NCI-H69 (cell line): ENCODE measurements around the gene PLA2G4E.

ENCODE experiments used
- DNase-seq: peaks from one replicate; lab custom pipeline; 2025; lab: John Stamatoyannopoulos, UW

Gene PLA2G4E

DNA sequence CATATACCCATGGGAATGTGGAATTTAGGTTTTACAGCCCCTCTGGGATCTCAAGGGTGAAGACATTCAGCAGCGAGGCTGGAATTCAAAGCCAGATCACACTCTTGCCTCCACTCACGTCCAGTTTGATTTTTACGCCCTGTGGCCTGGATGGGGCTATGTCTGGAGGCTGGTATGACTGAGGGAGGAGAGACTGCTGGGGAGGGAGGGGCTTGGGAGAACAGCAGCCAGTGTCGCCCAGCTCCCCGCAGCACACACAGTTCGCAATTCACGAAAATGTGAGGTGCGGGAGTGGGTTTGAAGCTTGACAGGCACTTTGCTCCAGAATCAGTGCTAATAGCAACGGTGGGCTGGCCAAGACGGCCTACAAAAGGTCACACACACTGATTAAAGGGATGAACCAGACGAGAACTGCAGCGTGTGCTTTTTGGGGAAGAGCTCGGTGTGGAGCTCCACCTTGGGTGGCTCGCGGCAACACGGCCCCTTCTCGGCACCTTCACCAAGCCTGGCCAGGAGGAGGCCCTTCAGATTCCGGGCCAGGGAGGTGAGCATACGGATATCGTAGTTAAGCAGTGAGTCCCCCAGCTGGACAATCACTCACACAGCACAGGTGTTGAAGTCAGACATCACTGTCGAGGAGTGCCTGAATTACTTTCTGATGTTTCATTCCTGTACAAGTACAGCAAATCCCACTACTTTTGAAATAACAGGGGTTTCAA, 64.9 kb downstream of the PLA2G4E start:
- DNase-seq, result no peak

GRCh38 chr15:41955100-41955499, 65.7 kb downstream of the PLA2G4E start:
- DNase-seq, result no peak

GRCh38 chr15:41954036-41954435, 66.8 kb downstream of the PLA2G4E start:
- no peak for DNase-seq

- DNase-seq, result no peak
Measured at GRCh38 chr15:41952013-41952563, 68.8 kb downstream of the PLA2G4E start.

GRCh38 chr15:41951571-41951970, 69.3 kb downstream of the PLA2G4E start:
- no peak for DNase-seq

DNA sequence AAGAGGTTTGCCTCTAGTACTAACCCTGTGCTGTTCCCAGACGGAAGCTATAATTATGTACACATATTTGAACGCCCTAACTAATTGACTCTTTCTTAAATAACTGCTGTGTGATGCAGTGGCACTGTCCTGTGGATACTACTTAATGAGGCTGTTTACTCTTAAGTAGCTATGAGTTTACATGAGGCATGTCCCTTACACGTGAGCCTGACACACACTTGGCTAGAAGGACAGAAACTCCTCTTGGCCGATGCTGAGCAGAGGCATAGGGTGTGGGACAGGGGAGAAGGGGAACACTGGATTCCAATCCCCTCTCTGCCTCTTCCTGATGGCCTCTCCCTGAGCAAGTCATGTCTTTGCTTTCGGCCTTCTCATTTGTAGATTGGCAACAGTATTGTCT, 70.4 kb downstream of the PLA2G4E start:
- peak; percentile 47 for DNase-seq

DNA sequence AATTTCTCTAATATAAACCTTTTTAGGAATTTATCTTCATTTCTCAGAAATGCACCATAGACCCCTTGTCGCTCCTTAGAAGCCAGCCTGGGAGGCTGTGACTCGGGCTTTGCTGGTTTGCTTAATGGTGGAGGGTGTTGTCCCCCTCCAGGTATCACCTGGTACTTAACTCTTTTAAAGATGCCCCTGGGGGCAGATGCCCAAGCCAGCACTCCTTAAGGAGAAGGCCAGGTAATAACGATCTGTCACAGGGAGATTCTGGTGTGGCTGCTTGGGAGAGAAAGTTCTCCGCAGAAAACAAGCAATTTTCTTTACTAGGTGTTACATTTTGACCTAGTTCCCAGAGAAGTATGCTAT, 70.7 kb downstream of the PLA2G4E start:
- peak; percentile 45 for DNase-seq

GRCh38 chr15:41949401-41950126, 71.3 kb downstream of the PLA2G4E start:
- no peak for DNase-seq

DNA sequence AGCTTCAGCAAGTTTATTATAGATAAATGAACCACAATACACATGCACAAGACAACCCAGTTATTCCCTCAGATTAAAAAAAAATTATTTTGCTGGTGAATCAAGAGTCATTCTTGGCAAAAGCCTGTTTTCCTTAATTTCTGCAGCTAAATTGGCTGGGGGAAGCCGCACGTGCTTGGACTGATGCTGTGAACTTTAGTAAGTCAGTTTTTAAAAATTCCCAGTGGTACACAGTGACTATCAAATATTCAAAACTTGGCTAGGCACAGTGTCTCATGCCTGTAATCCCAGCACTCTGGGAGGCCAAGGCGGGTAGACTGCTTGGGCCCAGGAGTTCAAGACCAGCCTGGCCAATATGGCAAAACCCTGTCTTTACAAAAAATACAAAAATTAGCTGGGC, 72.4 kb downstream of the PLA2G4E start:
- no peak for DNase-seq

DNA sequence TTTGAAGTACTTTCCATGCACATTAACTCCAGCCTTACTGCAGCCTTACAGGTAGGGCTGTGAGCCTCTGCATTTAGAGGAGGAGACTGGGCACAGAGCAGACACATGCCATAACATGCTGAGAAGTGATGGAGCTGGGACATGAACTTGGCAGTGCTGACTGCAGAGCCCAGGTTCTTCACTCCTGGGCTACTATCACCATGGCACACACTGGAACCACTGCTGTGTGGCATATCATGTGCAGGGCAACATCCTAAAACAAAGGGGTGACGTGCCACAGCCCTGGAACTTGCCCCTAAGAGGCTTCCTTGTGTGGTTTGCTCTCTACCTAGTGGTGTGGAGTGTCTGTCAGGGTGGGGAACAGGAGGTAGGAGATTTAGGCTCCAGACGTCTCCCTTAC, 73.9 kb downstream of the PLA2G4E start:
- DNase-seq, result no peak

DNA sequence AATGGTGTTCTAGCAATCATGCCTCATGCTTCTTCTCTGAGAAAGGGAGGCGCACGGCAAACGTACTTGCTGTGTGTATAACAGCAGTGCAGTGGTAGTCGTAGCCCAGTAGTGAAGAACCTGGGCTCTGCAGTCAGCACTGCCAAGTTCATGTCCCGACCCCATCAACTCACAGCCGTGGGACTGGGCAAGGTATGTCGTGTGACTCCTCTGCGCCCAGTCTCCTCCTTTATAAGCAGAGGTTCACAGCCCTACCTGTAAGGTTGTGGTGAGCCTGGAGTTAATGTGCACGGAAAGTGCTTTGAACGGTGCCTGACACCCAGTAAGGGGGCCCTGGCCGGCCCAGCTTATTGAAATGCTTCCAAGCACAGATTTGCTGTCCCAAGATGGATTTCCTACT, 75.1 kb downstream of the PLA2G4E start:
- DNase-seq, result no peak

- DNase-seq, result no peak
Measured at GRCh38 chr15:41945221-41945620, 75.6 kb downstream of the PLA2G4E start.

DNA sequence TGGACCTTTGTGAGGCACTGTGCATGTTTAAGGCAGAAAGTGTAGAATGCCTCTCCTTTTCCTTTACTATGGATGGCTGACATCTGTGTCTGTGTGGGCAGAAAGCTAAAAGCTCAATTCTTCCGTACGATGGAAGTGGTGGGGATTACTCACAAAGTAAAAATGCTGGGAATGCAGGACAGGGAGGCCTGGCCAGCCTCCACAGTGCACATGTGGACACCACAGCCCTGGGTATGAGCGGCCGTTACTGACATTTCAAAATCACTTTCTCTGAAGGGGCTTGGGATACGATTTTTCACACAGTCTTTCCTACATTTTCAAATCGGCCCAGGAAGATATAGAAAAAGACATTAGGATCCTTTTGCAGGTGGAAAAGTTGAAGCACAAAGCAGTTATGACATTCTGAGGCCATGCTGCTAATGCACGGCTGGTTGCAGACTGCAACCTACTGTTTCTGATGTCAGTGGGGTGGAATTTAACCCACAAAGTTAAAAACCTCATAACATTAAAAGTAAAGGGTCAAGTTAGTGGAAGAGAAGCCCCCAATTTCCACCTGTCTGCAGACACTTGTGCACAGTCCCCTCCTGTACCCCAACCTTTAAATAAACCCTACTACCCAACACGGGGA, 76.4 kb downstream of the PLA2G4E start:
- no peak for DNase-seq

- DNase-seq, result no peak
Measured at GRCh38 chr15:41943543-41944312, 77.1 kb downstream of the PLA2G4E start.

DNA sequence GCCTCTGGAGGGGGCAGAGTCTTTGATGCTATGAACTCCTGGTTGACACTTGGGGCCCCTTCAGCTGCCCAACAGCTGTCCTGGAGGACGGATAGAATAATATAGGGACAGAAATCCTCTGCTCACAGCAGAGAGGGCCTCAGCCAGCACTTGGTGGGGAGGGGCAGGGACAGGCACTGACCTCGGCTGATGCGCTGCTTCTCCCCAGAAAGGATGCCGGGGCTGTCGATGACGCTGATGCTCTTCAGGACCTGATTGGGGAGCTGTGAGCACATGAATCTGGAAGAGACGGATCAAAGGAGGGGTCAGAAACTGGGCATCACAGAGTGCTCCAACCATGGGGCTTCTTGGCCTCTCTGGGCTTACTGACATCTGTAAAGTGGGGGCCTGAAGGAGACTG, 78.0 kb downstream of the PLA2G4E start:
- DNase-seq, result no peak

- no peak for DNase-seq
Measured at GRCh38 chr15:41941644-41942415, 79.0 kb downstream of the PLA2G4E start.

- no peak for DNase-seq
Measured at GRCh38 chr15:41940441-41940857, 80.4 kb downstream of the PLA2G4E start.

DNA sequence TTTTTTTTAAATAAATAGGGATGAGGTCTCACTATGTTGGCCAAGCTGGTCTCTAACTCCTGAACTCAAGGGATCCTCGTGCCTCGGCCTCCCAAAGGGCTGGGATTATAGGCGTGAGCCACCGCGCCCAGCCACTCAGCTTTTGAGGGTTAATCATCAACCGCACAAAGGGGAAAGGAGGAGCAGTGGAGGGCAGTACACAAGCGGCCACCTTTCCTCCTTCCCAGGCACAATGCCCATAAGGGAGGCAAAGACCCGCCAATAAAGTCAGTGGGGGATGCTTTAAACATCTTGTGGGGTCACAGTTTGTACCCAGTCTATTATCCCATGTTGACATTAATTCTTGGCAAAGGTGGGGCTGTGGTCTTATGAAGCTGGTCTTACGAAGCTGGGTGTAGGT, 80.9 kb downstream of the PLA2G4E start:
- DNase-seq, result no peak

GRCh38 chr15:41937568-41937923, 83.3 kb downstream of the PLA2G4E start:
- DNase-seq, result no peak

- DNase-seq, result no peak
Measured at GRCh38 chr15:41936649-41937567, 83.9 kb downstream of the PLA2G4E start.
